PFSK-1 (cell line): Measurements from ENCODE around the gene ITSN2.

Experiments
- FOXP2 ChIP-seq: optimal IDR thresholded peaks from 2 replicates; pipeline ENCODE3; 2011; ENCODE audit warnings: borderline replicate concordance, control low read depth, inconsistent platforms; ENCODE audit not compliant: insufficient read depth; ENCODE audit errors: extremely low read length, extremely low read depth
- POLR2AphosphoS5 ChIP-seq: IDR thresholded peaks from 2 replicates; pipeline ENCODE4 v1.6.1; 2012; ENCODE audit warnings: low read depth, mild to moderate bottlenecking, control low read depth, low read length, moderate library complexity
- SIN3A ChIP-seq: IDR thresholded peaks from 2 replicates; pipeline ENCODE4 v1.6.1; 2012; ENCODE audit warnings: mild to moderate bottlenecking, low read length, moderate library complexity, borderline replicate concordance; ENCODE audit not compliant: insufficient read depth
- TAF1 ChIP-seq: IDR thresholded peaks from 2 replicates; pipeline ENCODE4 v1.6.1; 2012; ENCODE audit warnings: low read length, control low read depth, borderline replicate concordance; ENCODE audit not compliant: insufficient read depth
- TF ChIP-seq, protein P1 (sequence below), 2 experiments: IDR thresholded peaks; 2 replicates each; pipeline versions ENCODE4 v1.6.1 to v1.8.0; 2011 to 2012; ENCODE audit warnings: low read depth in 2 of 2, low read length in 2 of 2, control low read depth in 1 of 2, inconsistent platforms in 1 of 2, mild to moderate bottlenecking in 1 of 2, moderate library complexity in 1 of 2; ENCODE audit not compliant: insufficient read depth in 1 of 2

ITSN2 gene

GRCh38 chr2:24221343-24222050 is 138.8 kb downstream of the ITSN2 start:
- TF ChIP-seq, protein P1, sequence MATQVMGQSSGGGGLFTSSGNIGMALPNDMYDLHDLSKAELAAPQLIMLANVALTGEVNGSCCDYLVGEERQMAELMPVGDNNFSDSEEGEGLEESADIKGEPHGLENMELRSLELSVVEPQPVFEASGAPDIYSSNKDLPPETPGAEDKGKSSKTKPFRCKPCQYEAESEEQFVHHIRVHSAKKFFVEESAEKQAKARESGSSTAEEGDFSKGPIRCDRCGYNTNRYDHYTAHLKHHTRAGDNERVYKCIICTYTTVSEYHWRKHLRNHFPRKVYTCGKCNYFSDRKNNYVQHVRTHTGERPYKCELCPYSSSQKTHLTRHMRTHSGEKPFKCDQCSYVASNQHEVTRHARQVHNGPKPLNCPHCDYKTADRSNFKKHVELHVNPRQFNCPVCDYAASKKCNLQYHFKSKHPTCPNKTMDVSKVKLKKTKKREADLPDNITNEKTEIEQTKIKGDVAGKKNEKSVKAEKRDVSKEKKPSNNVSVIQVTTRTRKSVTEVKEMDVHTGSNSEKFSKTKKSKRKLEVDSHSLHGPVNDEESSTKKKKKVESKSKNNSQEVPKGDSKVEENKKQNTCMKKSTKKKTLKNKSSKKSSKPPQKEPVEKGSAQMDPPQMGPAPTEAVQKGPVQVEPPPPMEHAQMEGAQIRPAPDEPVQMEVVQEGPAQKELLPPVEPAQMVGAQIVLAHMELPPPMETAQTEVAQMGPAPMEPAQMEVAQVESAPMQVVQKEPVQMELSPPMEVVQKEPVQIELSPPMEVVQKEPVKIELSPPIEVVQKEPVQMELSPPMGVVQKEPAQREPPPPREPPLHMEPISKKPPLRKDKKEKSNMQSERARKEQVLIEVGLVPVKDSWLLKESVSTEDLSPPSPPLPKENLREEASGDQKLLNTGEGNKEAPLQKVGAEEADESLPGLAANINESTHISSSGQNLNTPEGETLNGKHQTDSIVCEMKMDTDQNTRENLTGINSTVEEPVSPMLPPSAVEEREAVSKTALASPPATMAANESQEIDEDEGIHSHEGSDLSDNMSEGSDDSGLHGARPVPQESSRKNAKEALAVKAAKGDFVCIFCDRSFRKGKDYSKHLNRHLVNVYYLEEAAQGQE (IDR thresholded peaks at IDR 0.05; ENCODE audit: insufficient read depth in 1 of 2, low read depth in 2 of 2, low read length in 2 of 2), result no peak
- TF ChIP-seq POLR2AphosphoS5, result no peak
- TF ChIP-seq TAF1, result no peak
- no peak for TF ChIP-seq SIN3A
- TF ChIP-seq FOXP2, result no peak

GRCh38 chr2:24220554-24221291 is 139.6 kb downstream of the ITSN2 start:
- TF ChIP-seq FOXP2, result no peak

DNA sequence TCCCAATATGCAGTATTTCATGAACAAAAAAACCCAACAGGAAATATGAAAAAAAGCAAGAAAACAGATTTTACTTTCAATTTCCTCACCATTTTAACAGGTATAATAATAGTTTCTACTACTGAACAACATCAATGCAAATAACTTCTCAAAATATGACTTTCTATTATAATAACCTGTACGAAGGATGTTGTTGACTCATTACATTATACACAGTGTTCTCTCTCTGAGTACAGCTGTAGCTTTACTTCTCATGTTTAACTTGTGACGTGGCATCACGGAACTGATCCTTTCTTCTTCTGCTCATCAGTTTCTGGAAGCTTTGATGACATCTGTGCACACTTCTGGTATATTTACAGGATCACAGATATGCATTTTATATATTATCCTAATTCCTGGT is 145.5 kb downstream of the ITSN2 start:
- TF ChIP-seq, protein P1 (IDR thresholded peaks at IDR 0.05; ENCODE audit: insufficient read depth in 1 of 2, low read depth in 2 of 2, low read length in 2 of 2), result no peak
- TF ChIP-seq TAF1 (no peak), SIN3A (no peak), FOXP2 (no peak), POLR2AphosphoS5 (no peak)

- no peak for TF ChIP-seq TAF1
- no peak for TF ChIP-seq FOXP2
- TF ChIP-seq POLR2AphosphoS5, result no peak
- no peak for TF ChIP-seq SIN3A
- TF ChIP-seq, protein P1 (IDR thresholded peaks at IDR 0.05; ENCODE audit: insufficient read depth in 1 of 2, low read depth in 2 of 2, low read length in 2 of 2), result no peak
These were observed 148.9 kb downstream of the ITSN2 start for GRCh38 chr2:24211408-24211807.

GRCh38 chr2:24210723-24211122 is 149.6 kb downstream of the ITSN2 start:
- TF ChIP-seq POLR2AphosphoS5 (no peak), SIN3A (no peak), TAF1 (no peak), FOXP2 (no peak)
- TF ChIP-seq, protein P1 (IDR thresholded peaks at IDR 0.05; ENCODE audit: insufficient read depth in 1 of 2, low read depth in 2 of 2, low read length in 2 of 2), result no peak
